HG03103 (cell line): Measurements from ENCODE around the gene MCFD2.

Source experiments
- ATAC-seq: cut with Tn5 transposase; IDR thresholded peaks from one replicate; pipeline ENCODE4 v1.9.1; 2021; ENCODE audit warnings: low read depth; ENCODE audit not compliant: unreplicated experiment

Gene MCFD2

GRCh38 chr2:46852598-46852997, 63.0 kb downstream of the MCFD2 start:
- ATAC-seq, result no peak

- ATAC-seq, result no peak
Measured at GRCh38 chr2:46852124-46852523, 63.5 kb downstream of the MCFD2 start.
